CD14-positive monocyte (primary cell): ENCODE data around the gene CCN5. TPM values are rescaled to one million over a fixed set of nuclear protein-coding genes. Genes with fewer than 3 reads are reported as not detected.
A peak's percentile ranks its signal among the peaks of the same experiment; 100 is the strongest.

ENCODE experiments used
- DNase-seq, 3 donors: peaks; one replicate each; pipeline ENCODE4 v3.0.0-alpha.2; 2011 to 2022
- H2AFZ ChIP-seq: 2 replicates; pipeline ENCODE4 v1.6.0; 2012; ENCODE audit warnings: mild to moderate bottlenecking, low read depth, low read length, inconsistent platforms; ENCODE audit not compliant: insufficient read depth, poor library complexity, severe bottlenecking
- H3K27ac ChIP-seq, 2 donors: 1 replicate in 1 of 2; 2 replicates in 1 of 2; pipeline ENCODE4 v1.5.1; 2012 to 2013; ENCODE audit warnings: low read length in 2 of 2, control low read depth in 1 of 2, inconsistent platforms in 1 of 2, low read depth in 1 of 2, mild to moderate bottlenecking in 1 of 2
- H3K27me3 ChIP-seq, 2 donors: one replicate each; pipeline versions ENCODE4 v1.6.0 to v1.6.1; 2011 to 2013; ENCODE audit warnings: low read length in 2 of 2; ENCODE audit not compliant: control insufficient read depth in 2 of 2, insufficient read depth in 2 of 2
- H3K36me3 ChIP-seq, 2 donors: replicated peaks in 1 of 2; 1 replicate in 1 of 2; 2 replicates in 1 of 2; pipeline versions ENCODE4 v1.5.1 to v1.6.1; 2012 to 2013; ENCODE audit warnings: low read length in 2 of 2, control low read depth in 1 of 2, inconsistent platforms in 1 of 2, mild to moderate bottlenecking in 1 of 2; ENCODE audit not compliant: insufficient read depth in 2 of 2, control insufficient read depth in 1 of 2
- H3K4me1 ChIP-seq, 2 donors: 1 replicate in 1 of 2; 2 replicates in 1 of 2; pipeline versions ENCODE4 v1.5.1 to v1.6.1; 2012 to 2013; ENCODE audit warnings: low read length in 2 of 2, control low read depth in 1 of 2, inconsistent platforms in 1 of 2, mild to moderate bottlenecking in 1 of 2, moderate library complexity in 1 of 2; ENCODE audit not compliant: insufficient read depth in 2 of 2, control insufficient read depth in 1 of 2
- H3K4me2 ChIP-seq: replicated peaks from 2 replicates; pipeline ENCODE3; 2012; ENCODE audit warnings: low read length, moderate library complexity, mild to moderate bottlenecking; ENCODE audit not compliant: poor library complexity, severe bottlenecking; ENCODE audit errors: extremely low read depth
- H3K4me3 ChIP-seq, 3 experiments: fragments of 200-600 bp in 1 of 3; sonication (generic) in 1 of 3; replicated peaks in 1 of 3; 1 replicate in 2 of 3; 2 replicates in 1 of 3; pipeline ENCODE4 v1.5.1; 2011 to 2013; ENCODE audit warnings: low read length in 3 of 3, mild to moderate bottlenecking in 3 of 3, control low read depth in 2 of 3, low read depth in 2 of 3, inconsistent platforms in 1 of 3, moderate library complexity in 1 of 3
- H3K79me2 ChIP-seq: 2 replicates; pipeline ENCODE4 v1.6.0; 2012; ENCODE audit warnings: mild to moderate bottlenecking, control low read depth, inconsistent platforms, low read length, moderate library complexity; ENCODE audit not compliant: insufficient read depth
- H3K9ac ChIP-seq: 2 replicates; pipeline ENCODE4 v1.6.0; 2017; ENCODE audit warnings: low read length, mild to moderate bottlenecking; ENCODE audit not compliant: insufficient read depth, poor library complexity, severe bottlenecking
- H3K9me3 ChIP-seq, 2 donors: replicated peaks in 1 of 2; 1 replicate in 1 of 2; 2 replicates in 1 of 2; pipeline versions ENCODE4 v1.5.1 to v1.6.1; 2012 to 2013; ENCODE audit warnings: low read length in 2 of 2, control low read depth in 1 of 2; ENCODE audit not compliant: control insufficient read depth in 1 of 2, insufficient read depth in 1 of 2
- H4K20me1 ChIP-seq: 2 replicates; pipeline ENCODE4 v1.6.0; 2012; ENCODE audit warnings: mild to moderate bottlenecking, low read length, control low read depth, moderate library complexity; ENCODE audit not compliant: insufficient read depth
- H3K27ac Mint-ChIP-seq, 7 donors: one replicate each; pipeline ENCODE4 v1.8.0; 2020; ENCODE audit warnings: mild to moderate bottlenecking in 7 of 7, mixed read lengths in 7 of 7, moderate library complexity in 6 of 7, inconsistent platforms in 2 of 7
- H3K27me3 Mint-ChIP-seq, 3 donors: one replicate each; pipeline ENCODE4 v1.8.0; 2021 to 2022; ENCODE audit warnings: low read depth in 3 of 3, mild to moderate bottlenecking in 3 of 3, mixed read lengths in 3 of 3, moderate library complexity in 3 of 3, inconsistent platforms in 1 of 3
- H3K36me3 Mint-ChIP-seq, 2 donors: one replicate each; pipeline ENCODE4 v1.8.0; 2020; ENCODE audit warnings: mixed read lengths in 2 of 2, inconsistent platforms in 1 of 2, mild to moderate bottlenecking in 1 of 2
- H3K4me1 Mint-ChIP-seq: one replicate; pipeline ENCODE4 v1.8.0; 2020; ENCODE audit warnings: mild to moderate bottlenecking, mixed read lengths
- H3K4me3 Mint-ChIP-seq, 2 donors: one replicate each; pipeline ENCODE4 v1.8.0; 2020; ENCODE audit warnings: mild to moderate bottlenecking in 2 of 2, mixed read lengths in 2 of 2, moderate library complexity in 1 of 2
- H3K9me3 Mint-ChIP-seq, 7 donors: one replicate each; pipeline ENCODE4 v1.8.0; 2020 to 2022; ENCODE audit warnings: mixed read lengths in 7 of 7, mild to moderate bottlenecking in 6 of 7, moderate library complexity in 6 of 7, inconsistent platforms in 2 of 7
- WGBS: methylation state at CpG from one replicate; pipeline ENCODE4 v1.1.5; 2013; ENCODE audit warnings: missing lambda C conversion rate; ENCODE audit not compliant: insufficient coverage; 5-methylcytosine and 5-hydroxymethylcytosine counted together
- intact Hi-C, 2 donors: fragments of 100-400 bp; cut with micrococcal nuclease; formaldehyde crosslinking; loops; one replicate each; pipeline versions ENCODE4 v1.15.0 to v1.15.1; 2023
- polyA plus RNA-seq, 3 donors: library from polyadenylated mRNA; depleted of rRNA in 1 of 3; unstranded in 2 of 3; stranded (reverse) in 1 of 3; fragments of 300-500 nt in 2 of 3; fragments of >200 nt in 1 of 3; fragmentation: Illumina TruSeq in 2 of 3; gene quantifications; 1 replicate in 2 of 3; 2 replicates in 1 of 3; pipeline ENCODE4 v1.2.3, GENCODE V29; 2012 to 2021
- TF ChIP-seq, protein P1 (sequence below): fragments of 200-600 bp; IDR thresholded peaks from one replicate; pipeline ENCODE4 v1.8.0; 2022; ENCODE audit warnings: antibody characterized with exemption, mild to moderate bottlenecking

Gene CCN5
- polyA plus RNA-seq, 3 donors: not detected

DNA sequence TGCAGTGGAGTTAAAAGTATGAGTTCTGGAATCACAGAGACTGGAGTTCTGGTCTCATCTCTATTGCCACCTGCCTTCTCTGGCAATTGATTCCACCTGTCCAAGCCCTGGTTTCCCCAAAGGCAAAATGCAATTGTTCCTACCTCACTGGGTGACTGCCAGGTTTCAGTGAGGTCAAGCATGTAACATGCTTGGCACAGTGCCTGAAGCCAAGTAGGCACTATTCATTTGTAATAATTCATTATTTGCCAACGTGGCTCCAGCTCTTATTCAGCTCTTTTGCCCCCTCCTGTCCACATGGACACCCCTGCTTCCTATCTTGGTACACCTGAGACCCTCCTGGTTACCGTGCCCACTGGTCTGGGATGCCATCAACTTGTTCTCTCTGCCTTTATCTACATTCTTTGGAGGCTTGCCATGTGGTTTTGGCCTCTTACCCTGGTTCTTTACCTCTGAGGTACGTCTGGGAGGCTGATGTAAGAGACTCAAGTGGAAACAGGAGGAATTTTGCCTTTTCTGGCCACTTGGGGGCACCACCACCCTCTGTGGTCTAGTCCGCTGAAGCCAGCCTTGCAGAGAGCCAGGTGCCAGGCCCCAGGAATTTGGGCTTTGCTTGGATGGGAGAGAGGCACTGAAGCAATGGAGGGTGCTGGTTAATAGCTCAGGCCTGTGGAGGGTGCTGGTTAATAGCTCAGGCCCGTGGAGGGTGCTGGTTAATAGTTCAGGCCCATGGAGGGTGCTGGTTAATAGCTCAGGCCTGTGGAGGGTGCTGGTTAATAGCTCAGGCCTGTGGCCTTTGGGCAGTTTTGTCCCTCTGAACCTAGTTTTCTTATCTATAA, 32.2 kb downstream of the CCN5 start:
- Histone ChIP-seq H3K9ac (no peak overlapping the region), H3K4me2 (no peak overlapping the region), H2AFZ (no peak overlapping the region)

DNA sequence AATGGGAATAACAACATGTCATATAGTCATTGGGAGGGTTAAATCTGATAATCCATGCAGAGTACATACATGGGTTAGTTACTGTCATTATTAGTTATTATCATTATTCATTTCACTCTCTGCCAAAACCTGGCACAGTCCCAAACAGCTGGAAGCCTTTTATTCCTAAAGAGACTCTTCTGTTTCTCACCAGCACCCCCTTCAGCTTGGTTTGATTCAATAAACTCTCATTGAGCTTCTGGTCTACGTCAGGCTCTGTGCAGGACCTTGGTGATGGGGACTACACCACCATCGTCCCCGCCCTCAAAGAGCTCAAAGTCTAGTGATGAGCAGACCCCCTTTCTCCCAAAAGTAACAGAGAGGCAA, 32.8 kb downstream of the CCN5 start:
- Histone ChIP-seq H3K4me1 (peaks cover 6 to 11% of the 10 kb centered on the region in 2 donors), H4K20me1 (no peaks in the 10 kb centered on the region), H2AFZ (no peak overlapping the region), H3K9me3 (peaks cover 0 to 9% of the 10 kb centered on the region in 2 donors), H3K79me2 (no peaks in the 10 kb centered on the region), H3K27ac (no peak overlapping the region), H3K36me3 (no peaks in the 10 kb centered on the region), H3K4me3 (no peak overlapping the region), H3K27me3 (peaks cover 15 to 38% of the 10 kb centered on the region in 2 donors), H3K9ac (no peak overlapping the region), H3K4me2 (no peak overlapping the region)
- intact Hi-C loops: loop anchor here (5.0 kb wide), 1 partner anchor 119 kb away; no protein-coding TSS in a partner anchor
- peaks cover 13% of the 10 kb centered on the region for H3K4me1 Mint-ChIP-seq
- H3K36me3 Mint-ChIP-seq: peaks cover 4 to 8% of the 10 kb centered on the region in 2 donors
- peaks cover 33 to 69% (median 39%) of the 10 kb centered on the region in 3 donors for H3K27me3 Mint-ChIP-seq
- H3K9me3 Mint-ChIP-seq: peaks cover 0 to 13% (median 4%) of the 10 kb centered on the region in 7 donors
- WGBS: 100% methylated on average over 1 of the region's 3 CpGs
- TF ChIP-seq, protein P1, sequence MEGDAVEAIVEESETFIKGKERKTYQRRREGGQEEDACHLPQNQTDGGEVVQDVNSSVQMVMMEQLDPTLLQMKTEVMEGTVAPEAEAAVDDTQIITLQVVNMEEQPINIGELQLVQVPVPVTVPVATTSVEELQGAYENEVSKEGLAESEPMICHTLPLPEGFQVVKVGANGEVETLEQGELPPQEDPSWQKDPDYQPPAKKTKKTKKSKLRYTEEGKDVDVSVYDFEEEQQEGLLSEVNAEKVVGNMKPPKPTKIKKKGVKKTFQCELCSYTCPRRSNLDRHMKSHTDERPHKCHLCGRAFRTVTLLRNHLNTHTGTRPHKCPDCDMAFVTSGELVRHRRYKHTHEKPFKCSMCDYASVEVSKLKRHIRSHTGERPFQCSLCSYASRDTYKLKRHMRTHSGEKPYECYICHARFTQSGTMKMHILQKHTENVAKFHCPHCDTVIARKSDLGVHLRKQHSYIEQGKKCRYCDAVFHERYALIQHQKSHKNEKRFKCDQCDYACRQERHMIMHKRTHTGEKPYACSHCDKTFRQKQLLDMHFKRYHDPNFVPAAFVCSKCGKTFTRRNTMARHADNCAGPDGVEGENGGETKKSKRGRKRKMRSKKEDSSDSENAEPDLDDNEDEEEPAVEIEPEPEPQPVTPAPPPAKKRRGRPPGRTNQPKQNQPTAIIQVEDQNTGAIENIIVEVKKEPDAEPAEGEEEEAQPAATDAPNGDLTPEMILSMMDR: no peak
- DNase-seq: no peak
- H3K4me3 Mint-ChIP-seq: peak overlapping the region in 1 of 2 donors; percentile 35
- no peak overlapping the region for H3K27ac Mint-ChIP-seq

More for the DNA sequence above, 32.2 kb downstream of the CCN5 start:
- Histone ChIP-seq H3K27ac (no peak overlapping the region), H3K4me3 (no peak overlapping the region), H4K20me1 (no peaks in the 10 kb centered on the region), H3K27me3 (peaks cover 15 to 40% of the 10 kb centered on the region in 2 donors), H3K9me3 (peaks cover 0 to 9% of the 10 kb centered on the region in 2 donors), H3K36me3 (no peaks in the 10 kb centered on the region), H3K4me1 (peaks cover 6 to 11% of the 10 kb centered on the region in 2 donors), H3K79me2 (no peaks in the 10 kb centered on the region)
- Mint-ChIP-seq H3K4me1 (peaks cover 13% of the 10 kb centered on the region), H3K9me3 (peaks cover 0 to 13% (median 4%) of the 10 kb centered on the region in 7 donors), H3K4me3 (peak overlapping the region in 1 of 2 donors; percentile 86), H3K27me3 (peaks cover 34 to 69% (median 39%) of the 10 kb centered on the region in 3 donors), H3K27ac (no peak overlapping the region), H3K36me3 (peaks cover 4 to 8% of the 10 kb centered on the region in 2 donors)
- TF ChIP-seq, protein P1: peak; percentile 71
- WGBS: 14% methylated on average over 3 of the region's 5 CpGs
- intact Hi-C loops: loop anchor here (5.0 kb wide), 1 partner anchor 120 kb away; no protein-coding TSS in a partner anchor
- DNase-seq: peak; percentile 13 to 50 (median 49)
